ENCODE results near the gene KLHL36.

Gene KLHL36

GRCh38 chr16:84637709-84638108 is 10.6 kb upstream of the KLHL36 start:
- no peak for TF ChIP-seq SUZ12 (IDR thresholded peaks at IDR 0.05; ENCODE audit: extremely low read depth, insufficient read depth, insufficient read length)
- no peak for TF ChIP-seq ZNF274 (IDR thresholded peaks at IDR 0.05; ENCODE audit: low read depth, low read length)
- no peak for TF ChIP-seq YY1 (IDR thresholded peaks at IDR 0.05; ENCODE audit: insufficient read depth, insufficient read length)
- Histone ChIP-seq H3K4me1 (ENCODE audit: insufficient read depth, insufficient read length) (no peaks in the 10 kb centered on the region), H3K36me3 (ENCODE audit: insufficient read depth, insufficient read length, low read length) (no peaks in the 10 kb centered on the region), H3K4me3 (ENCODE audit: insufficient read length, low read depth) (no peak overlapping the region), H3K9ac (ENCODE audit: insufficient read length, low read depth) (no peak overlapping the region), H3K9me3 (ENCODE audit: insufficient read depth, low read length) (no peaks in the 10 kb centered on the region), H3K27me3 (ENCODE audit: insufficient read depth, insufficient read length) (no peaks in the 10 kb centered on the region)
- no peak for DNase-seq (ENCODE audit: low read depth, low spot score)

DNA sequence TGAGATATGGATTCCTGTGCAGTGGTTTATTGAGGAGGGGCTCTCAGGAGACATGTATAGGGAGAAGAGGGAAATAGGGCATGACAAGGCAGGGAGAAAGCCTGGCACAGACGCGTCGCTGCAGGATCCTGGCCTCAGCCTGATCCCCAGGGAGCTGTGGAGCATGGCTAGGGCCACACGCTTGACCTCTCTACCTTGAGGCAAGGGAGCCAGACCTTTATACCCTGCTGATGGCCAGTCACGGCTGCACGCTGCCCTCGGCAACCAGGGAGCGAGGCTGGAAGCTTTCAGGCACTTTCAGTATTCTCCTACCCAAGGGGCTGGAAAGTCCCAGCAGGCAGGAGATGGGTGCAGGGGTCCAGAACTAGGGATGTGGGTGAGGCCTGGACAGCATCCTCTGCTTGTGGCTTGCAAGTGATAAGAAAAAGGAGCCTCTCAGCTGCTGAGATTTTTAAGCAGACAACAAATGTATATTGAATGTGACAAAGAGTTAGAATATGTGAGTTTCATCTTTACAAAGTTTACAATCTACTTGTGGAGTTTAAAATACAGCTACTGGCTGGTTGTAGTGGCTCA is 10.0 kb upstream of the KLHL36 start:
- peaks cover 2% of the 10 kb centered on the region for H3K4me1 ChIP-seq (ENCODE audit: insufficient read depth, insufficient read length)

DNA sequence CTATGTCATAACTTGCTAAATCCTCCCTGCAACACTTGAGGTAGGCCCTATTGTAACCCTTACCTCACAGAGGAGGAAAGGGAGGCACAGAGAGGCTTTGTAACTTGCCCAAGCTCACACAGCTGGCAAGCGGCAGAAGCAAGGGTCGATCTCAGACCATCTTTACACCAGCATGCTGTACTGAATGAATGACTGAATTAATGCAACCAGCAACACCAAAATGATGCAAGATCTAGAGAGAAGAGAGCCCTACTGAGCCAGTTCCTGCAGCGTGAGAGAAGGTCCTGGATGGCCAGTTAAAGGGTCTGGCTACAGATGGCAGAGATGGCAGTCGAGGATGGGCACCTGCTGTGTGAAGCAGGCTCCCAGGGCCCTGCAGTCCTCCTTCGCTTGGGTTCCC is 8.2 kb upstream of the KLHL36 start:
- H3K9ac ChIP-seq (ENCODE audit: insufficient read length, low read depth): no peak overlapping the region
- H3K4me1 ChIP-seq (ENCODE audit: insufficient read depth, insufficient read length): peaks cover 2% of the 10 kb centered on the region
- H3K36me3 ChIP-seq (ENCODE audit: insufficient read depth, insufficient read length, low read length): no peaks in the 10 kb centered on the region
- H3K9me3 ChIP-seq (ENCODE audit: insufficient read depth, low read length): no peaks in the 10 kb centered on the region
- TF ChIP-seq YY1 (IDR thresholded peaks at IDR 0.05; ENCODE audit: insufficient read depth, insufficient read length) (no peak), ZNF274 (IDR thresholded peaks at IDR 0.05; ENCODE audit: low read depth, low read length) (no peak), SUZ12 (IDR thresholded peaks at IDR 0.05; ENCODE audit: extremely low read depth, insufficient read depth, insufficient read length) (no peak)
- no peak overlapping the region for H3K4me3 ChIP-seq (ENCODE audit: insufficient read length, low read depth)
- DNase-seq (ENCODE audit: low read depth, low spot score): no peak
- H3K27me3 ChIP-seq (ENCODE audit: insufficient read depth, insufficient read length): no peaks in the 10 kb centered on the region

More for the DNA sequence above, 10.0 kb upstream of the KLHL36 start:
- H3K36me3 ChIP-seq (ENCODE audit: insufficient read depth, insufficient read length, low read length): no peaks in the 10 kb centered on the region
- no peak for DNase-seq (ENCODE audit: low read depth, low spot score)
- peak overlapping the region; percentile 24 for H3K9ac ChIP-seq (ENCODE audit: insufficient read length, low read depth)
- no peaks in the 10 kb centered on the region for H3K27me3 ChIP-seq (ENCODE audit: insufficient read depth, insufficient read length)
- H3K4me3 ChIP-seq (ENCODE audit: insufficient read length, low read depth): no peak overlapping the region
- TF ChIP-seq YY1 (IDR thresholded peaks at IDR 0.05; ENCODE audit: insufficient read depth, insufficient read length) (no peak), ZNF274 (IDR thresholded peaks at IDR 0.05; ENCODE audit: low read depth, low read length) (no peak)
- no peaks in the 10 kb centered on the region for H3K9me3 ChIP-seq (ENCODE audit: insufficient read depth, low read length)

DNA sequence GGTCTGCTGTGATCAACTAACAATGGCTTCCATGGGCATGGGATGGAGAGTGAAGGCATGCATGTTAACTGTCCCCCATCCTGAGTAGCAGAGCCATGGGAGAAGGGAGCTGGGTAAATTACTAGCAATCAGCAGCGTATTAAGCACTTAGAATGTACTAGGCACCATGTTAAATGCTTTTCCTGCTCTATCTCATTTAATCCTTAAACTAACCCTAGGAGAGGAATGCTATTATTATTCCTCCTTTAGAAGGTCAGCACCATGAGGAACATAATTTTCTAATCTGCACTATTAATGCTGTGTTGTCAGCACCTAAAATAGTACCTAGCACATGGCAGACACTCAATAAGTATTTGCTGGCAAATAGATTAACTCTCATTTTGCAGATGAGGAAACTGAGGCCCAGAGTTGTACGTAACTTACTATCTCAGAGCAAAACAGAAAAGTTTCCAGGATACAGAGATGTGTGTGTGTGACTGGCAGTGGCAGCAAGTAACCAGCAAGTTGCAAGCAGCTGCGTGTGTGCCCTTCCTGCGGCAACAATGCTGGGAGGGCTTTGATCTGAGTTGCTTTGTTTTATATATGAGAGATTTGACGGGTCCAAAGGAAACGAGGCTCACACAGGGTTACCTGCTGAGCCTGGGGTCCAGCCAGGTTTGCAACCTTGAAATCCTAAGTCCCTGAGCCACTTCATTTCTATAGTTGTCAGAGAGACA is 6.5 kb upstream of the KLHL36 start:
- DNase-seq (ENCODE audit: low read depth, low spot score): no peak

GRCh38 chr16:84643180-84643583 is 5.1 kb upstream of the KLHL36 start:
- peaks cover 14% of the 10 kb centered on the region for H3K27me3 ChIP-seq (ENCODE audit: insufficient read depth, insufficient read length)
- H3K36me3 ChIP-seq (ENCODE audit: insufficient read depth, insufficient read length, low read length): no peaks in the 10 kb centered on the region
- no peak for DNase-seq (ENCODE audit: low read depth, low spot score)
- no peak overlapping the region for H3K4me3 ChIP-seq (ENCODE audit: insufficient read length, low read depth)
- no peak for TF ChIP-seq SUZ12 (IDR thresholded peaks at IDR 0.05; ENCODE audit: extremely low read depth, insufficient read depth, insufficient read length)
- no peak for TF ChIP-seq YY1 (IDR thresholded peaks at IDR 0.05; ENCODE audit: insufficient read depth, insufficient read length)
- no peak for TF ChIP-seq ZNF274 (IDR thresholded peaks at IDR 0.05; ENCODE audit: low read depth, low read length)
- H3K9me3 ChIP-seq (ENCODE audit: insufficient read depth, low read length): no peaks in the 10 kb centered on the region
- peaks cover 7% of the 10 kb centered on the region for H3K4me1 ChIP-seq (ENCODE audit: insufficient read depth, insufficient read length)
- no peak overlapping the region for H3K9ac ChIP-seq (ENCODE audit: insufficient read length, low read depth)

More for the DNA sequence above, 6.5 kb upstream of the KLHL36 start:
- TF ChIP-seq YY1 (IDR thresholded peaks at IDR 0.05; ENCODE audit: insufficient read depth, insufficient read length) (no peak), SUZ12 (IDR thresholded peaks at IDR 0.05; ENCODE audit: extremely low read depth, insufficient read depth, insufficient read length) (no peak), ZNF274 (IDR thresholded peaks at IDR 0.05; ENCODE audit: low read depth, low read length) (no peak)
- H3K27me3 ChIP-seq (ENCODE audit: insufficient read depth, insufficient read length): peaks cover 4% of the 10 kb centered on the region
- no peaks in the 10 kb centered on the region for H3K9me3 ChIP-seq (ENCODE audit: insufficient read depth, low read length)
- H3K4me3 ChIP-seq (ENCODE audit: insufficient read length, low read depth): no peak overlapping the region
- H3K36me3 ChIP-seq (ENCODE audit: insufficient read depth, insufficient read length, low read length): no peaks in the 10 kb centered on the region
- peaks cover 2% of the 10 kb centered on the region for H3K4me1 ChIP-seq (ENCODE audit: insufficient read depth, insufficient read length)
- H3K9ac ChIP-seq (ENCODE audit: insufficient read length, low read depth): no peak overlapping the region

DNA sequence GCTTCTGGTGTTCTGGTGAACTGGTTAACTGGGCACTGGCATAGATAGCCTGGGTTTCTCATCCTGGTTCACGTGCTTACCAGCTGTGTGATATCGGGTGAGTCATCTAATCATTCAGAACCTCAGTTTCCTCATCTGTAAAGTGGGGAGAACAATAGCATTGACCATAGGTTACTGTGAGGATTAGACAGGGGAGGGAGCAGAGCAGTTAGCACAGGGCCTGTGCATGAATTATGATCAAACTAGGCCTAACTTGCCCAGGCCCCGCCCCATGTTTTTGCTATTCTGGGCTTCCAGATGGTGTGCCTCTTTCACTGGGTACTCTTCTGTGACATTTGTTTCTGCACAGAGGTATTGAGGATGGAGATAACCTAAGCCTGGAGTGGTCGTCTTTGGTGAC is 4.6 kb upstream of the KLHL36 start:
- H3K9ac ChIP-seq (ENCODE audit: insufficient read length, low read depth): no peak overlapping the region
- DNase-seq (ENCODE audit: low read depth, low spot score): no peak
- no peaks in the 10 kb centered on the region for H3K9me3 ChIP-seq (ENCODE audit: insufficient read depth, low read length)
- no peaks in the 10 kb centered on the region for H3K36me3 ChIP-seq (ENCODE audit: insufficient read depth, insufficient read length, low read length)
- H3K27me3 ChIP-seq (ENCODE audit: insufficient read depth, insufficient read length): peaks cover 14% of the 10 kb centered on the region
- no peak for TF ChIP-seq SUZ12 (IDR thresholded peaks at IDR 0.05; ENCODE audit: extremely low read depth, insufficient read depth, insufficient read length)
- no peak for TF ChIP-seq ZNF274 (IDR thresholded peaks at IDR 0.05; ENCODE audit: low read depth, low read length)
- TF ChIP-seq YY1 (IDR thresholded peaks at IDR 0.05; ENCODE audit: insufficient read depth, insufficient read length): no peak
- peaks cover 7% of the 10 kb centered on the region for H3K4me1 ChIP-seq (ENCODE audit: insufficient read depth, insufficient read length)
- H3K4me3 ChIP-seq (ENCODE audit: insufficient read length, low read depth): no peak overlapping the region

DNA sequence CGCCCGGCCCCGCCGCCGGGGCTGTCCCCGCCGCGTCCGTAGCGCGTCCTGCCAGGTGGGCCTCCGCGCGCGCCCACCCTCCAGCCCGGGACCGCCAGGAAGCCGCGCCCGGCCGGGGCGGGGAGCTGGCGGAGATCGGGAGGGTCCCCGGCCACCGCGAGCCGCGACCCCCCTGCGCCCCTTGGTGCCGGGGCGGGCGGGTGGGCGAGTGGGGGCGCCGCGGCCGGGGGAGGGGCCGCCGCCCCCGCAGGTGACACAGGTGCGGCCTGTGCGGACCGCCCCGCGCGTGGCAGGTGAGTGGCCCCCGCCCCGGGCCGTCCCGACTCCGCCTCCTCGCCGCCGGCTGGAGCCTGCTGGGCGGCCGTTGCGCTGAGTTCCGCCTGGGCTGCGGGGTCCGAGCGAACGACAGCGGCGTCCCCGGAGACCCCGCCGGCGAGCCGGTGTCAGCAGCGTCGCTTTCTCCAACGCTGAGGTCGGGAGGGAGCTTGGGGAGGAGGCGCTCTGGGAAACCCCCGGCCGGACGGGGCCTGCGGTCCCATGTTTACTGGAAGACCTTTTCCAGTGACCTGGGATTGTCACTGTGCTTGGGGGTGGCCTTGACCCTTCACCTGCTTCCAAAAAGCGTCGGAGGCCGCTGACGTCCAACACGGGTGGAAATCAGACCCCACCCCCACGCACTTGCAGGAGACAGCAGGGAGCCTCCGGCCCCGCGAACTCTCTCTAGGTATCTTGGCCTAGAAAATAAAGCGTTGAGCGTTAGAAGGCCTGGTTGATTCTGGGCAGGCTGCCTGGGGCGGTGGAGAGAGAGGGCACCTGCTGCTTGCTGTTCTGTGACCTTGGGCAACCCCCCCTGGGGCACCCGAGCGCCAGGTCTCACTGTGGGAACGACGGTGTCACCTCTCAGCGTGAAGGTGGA is 542 bp downstream of the KLHL36 start:
- H3K27me3 ChIP-seq (ENCODE audit: insufficient read depth, insufficient read length): peaks cover 23% of the 10 kb centered on the region
- H3K9ac ChIP-seq (ENCODE audit: insufficient read length, low read depth): peak overlapping the region; percentile 81
- DNase-seq (ENCODE audit: low read depth, low spot score): no peak
- H3K4me3 ChIP-seq (ENCODE audit: insufficient read length, low read depth): peak overlapping the region; percentile 73
- TF ChIP-seq YY1 (IDR thresholded peaks at IDR 0.05; ENCODE audit: insufficient read depth, insufficient read length) (no peak), ZNF274 (IDR thresholded peaks at IDR 0.05; ENCODE audit: low read depth, low read length) (no peak), SUZ12 (IDR thresholded peaks at IDR 0.05; ENCODE audit: extremely low read depth, insufficient read depth, insufficient read length) (no peak)
- peaks cover 4% of the 10 kb centered on the region for H3K4me1 ChIP-seq (ENCODE audit: insufficient read depth, insufficient read length)
- H3K9me3 ChIP-seq (ENCODE audit: insufficient read depth, low read length): no peaks in the 10 kb centered on the region
- peaks cover 21% of the 10 kb centered on the region for H3K36me3 ChIP-seq (ENCODE audit: insufficient read depth, insufficient read length, low read length)
